Peyer's patch (tissue), 4 donors: ENCODE data around the gene HNRNPUL1.

Experiments used
- POLR2A ChIP-seq, 2 donors: fragments of 450-650 bp; IDR thresholded peaks; one replicate each; pipeline ENCODE4 v1.5.1; 2017; ENCODE audit warnings: antibody characterized with exemption in 2 of 2, mild to moderate bottlenecking in 2 of 2, moderate library complexity in 2 of 2
- TF ChIP-seq, protein P1 (sequence below), 6 experiments: fragments of 450-650 bp in 4 of 6; fragments of 200-600 bp in 2 of 6; sonication (generic) in 1 of 6; IDR thresholded peaks; one replicate each; pipeline ENCODE4 v1.5.1; 2017 to 2019; ENCODE audit warnings: antibody characterized with exemption in 6 of 6, mild to moderate bottlenecking in 3 of 6, moderate library complexity in 1 of 6

- TF ChIP-seq, protein P1, sequence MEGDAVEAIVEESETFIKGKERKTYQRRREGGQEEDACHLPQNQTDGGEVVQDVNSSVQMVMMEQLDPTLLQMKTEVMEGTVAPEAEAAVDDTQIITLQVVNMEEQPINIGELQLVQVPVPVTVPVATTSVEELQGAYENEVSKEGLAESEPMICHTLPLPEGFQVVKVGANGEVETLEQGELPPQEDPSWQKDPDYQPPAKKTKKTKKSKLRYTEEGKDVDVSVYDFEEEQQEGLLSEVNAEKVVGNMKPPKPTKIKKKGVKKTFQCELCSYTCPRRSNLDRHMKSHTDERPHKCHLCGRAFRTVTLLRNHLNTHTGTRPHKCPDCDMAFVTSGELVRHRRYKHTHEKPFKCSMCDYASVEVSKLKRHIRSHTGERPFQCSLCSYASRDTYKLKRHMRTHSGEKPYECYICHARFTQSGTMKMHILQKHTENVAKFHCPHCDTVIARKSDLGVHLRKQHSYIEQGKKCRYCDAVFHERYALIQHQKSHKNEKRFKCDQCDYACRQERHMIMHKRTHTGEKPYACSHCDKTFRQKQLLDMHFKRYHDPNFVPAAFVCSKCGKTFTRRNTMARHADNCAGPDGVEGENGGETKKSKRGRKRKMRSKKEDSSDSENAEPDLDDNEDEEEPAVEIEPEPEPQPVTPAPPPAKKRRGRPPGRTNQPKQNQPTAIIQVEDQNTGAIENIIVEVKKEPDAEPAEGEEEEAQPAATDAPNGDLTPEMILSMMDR (IDR thresholded peaks at IDR 0.05) = no peak
- TF ChIP-seq POLR2A (IDR thresholded peaks at IDR 0.05) = no peak
Measured at GRCh38 chr19:41354343-41354953, 90.3 kb downstream of the HNRNPUL1 start.
